ENCODE results near the gene F8. TPM values are rescaled to one million over a fixed set of nuclear protein-coding genes. Genes with fewer than 3 reads are reported as not detected.

F8 gene
- total and polyA plus RNA-seq, 9 of the 15 experiments (the other 6 are each of a cell fraction or from before 2014, with no cell fraction given) = 0.41 to 3.8 (median 0.91) TPM

GRCh38 chrX:155071694-155072280 lies 49.3 kb upstream of the F8 start (continued):
- TF ChIP-seq SAP30 (IDR thresholded peaks at IDR 0.05; ENCODE audit: borderline replicate concordance, insufficient read depth, low read depth, low read length, poor library complexity, severe bottlenecking) (peak; percentile 29), ZBTB12 (CRISPR knock-in tag; IDR thresholded peaks at IDR 0.05) (no peak), MAFG (tag; conservative IDR thresholded peaks at IDR 0.05) (no peak), PREB (CRISPR knock-in tag; IDR thresholded peaks at IDR 0.05) (no peak), DDX20 (tag; IDR thresholded peaks at IDR 0.05; ENCODE audit: low read depth) (no peak), FOXO4 (CRISPR knock-in tag; IDR thresholded peaks at IDR 0.05) (no peak), YY1 (IDR thresholded peaks at IDR 0.05; ENCODE audit: borderline replicate concordance in 1 of 3, control insufficient read depth in 1 of 3, extremely low read depth in 1 of 3, insufficient read depth in 3 of 3, insufficient read length in 1 of 3, insufficient replicate concordance in 2 of 3, low read depth in 1 of 3, low read length in 2 of 3) (no peak), HMGN3 (IDR thresholded peaks at IDR 0.05; ENCODE audit: borderline replicate concordance, extremely low read depth, insufficient read length, low read depth, low read length) (peak; percentile 9), ATF3 (IDR thresholded peaks at IDR 0.05) (no peak), ATF3 (CRISPR knock-in tag; conservative IDR thresholded peaks at IDR 0.05) (no peak), PCBP2 (IDR thresholded peaks at IDR 0.05; ENCODE audit: low read depth, low read length, poor library complexity, severe bottlenecking) (no peak), POLR2H (tag; IDR thresholded peaks at IDR 0.05; ENCODE audit: low read depth) (0 out of 2 replicates have a peak, but pooled peaks have one; percentile 5)
- TF ChIP-seq, protein P1, sequence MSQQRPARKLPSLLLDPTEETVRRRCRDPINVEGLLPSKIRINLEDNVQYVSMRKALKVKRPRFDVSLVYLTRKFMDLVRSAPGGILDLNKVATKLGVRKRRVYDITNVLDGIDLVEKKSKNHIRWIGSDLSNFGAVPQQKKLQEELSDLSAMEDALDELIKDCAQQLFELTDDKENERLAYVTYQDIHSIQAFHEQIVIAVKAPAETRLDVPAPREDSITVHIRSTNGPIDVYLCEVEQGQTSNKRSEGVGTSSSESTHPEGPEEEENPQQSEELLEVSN (IDR thresholded peaks at IDR 0.05; ENCODE audit: borderline replicate concordance in 1 of 2, extremely low read depth in 1 of 2, insufficient read depth in 1 of 2, insufficient read length in 1 of 2, low read depth in 1 of 2, low read length in 1 of 2, poor library complexity in 1 of 2, severe bottlenecking in 1 of 2) = no peak
- TF ChIP-seq, protein P2, sequence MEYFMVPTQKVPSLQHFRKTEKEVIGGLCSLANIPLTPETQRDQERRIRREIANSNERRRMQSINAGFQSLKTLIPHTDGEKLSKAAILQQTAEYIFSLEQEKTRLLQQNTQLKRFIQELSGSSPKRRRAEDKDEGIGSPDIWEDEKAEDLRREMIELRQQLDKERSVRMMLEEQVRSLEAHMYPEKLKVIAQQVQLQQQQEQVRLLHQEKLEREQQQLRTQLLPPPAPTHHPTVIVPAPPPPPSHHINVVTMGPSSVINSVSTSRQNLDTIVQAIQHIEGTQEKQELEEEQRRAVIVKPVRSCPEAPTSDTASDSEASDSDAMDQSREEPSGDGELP (CRISPR knock-in tag; IDR thresholded peaks at IDR 0.05; ENCODE audit: borderline replicate concordance) = peak; percentile 24; the same call in 1 of the 2 replicates
- TF ChIP-seq, protein P3, sequence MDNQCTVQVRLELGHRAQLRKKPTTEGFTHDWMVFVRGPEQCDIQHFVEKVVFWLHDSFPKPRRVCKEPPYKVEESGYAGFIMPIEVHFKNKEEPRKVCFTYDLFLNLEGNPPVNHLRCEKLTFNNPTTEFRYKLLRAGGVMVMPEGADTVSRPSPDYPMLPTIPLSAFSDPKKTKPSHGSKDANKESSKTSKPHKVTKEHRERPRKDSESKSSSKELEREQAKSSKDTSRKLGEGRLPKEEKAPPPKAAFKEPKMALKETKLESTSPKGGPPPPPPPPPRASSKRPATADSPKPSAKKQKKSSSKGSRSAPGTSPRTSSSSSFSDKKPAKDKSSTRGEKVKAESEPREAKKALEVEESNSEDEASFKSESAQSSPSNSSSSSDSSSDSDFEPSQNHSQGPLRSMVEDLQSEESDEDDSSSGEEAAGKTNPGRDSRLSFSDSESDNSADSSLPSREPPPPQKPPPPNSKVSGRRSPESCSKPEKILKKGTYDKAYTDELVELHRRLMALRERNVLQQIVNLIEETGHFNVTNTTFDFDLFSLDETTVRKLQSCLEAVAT (IDR thresholded peaks at IDR 0.05) = 0 out of 4 replicates have a peak, but pooled peaks of 1 of the 2 experiments have one; percentile 2

Data from K562 (cell line).